Esophagus squamous epithelium (tissue), 5 donors: ENCODE results near the gene RSBN1. TPM values are rescaled to one million over a fixed set of nuclear protein-coding genes. Genes with fewer than 3 reads are reported as not detected.

ENCODE experiments used
- DNase-seq: peaks from one replicate; lab custom pipeline; 2025; lab: John Stamatoyannopoulos, UW
- H3K27ac ChIP-seq, 4 donors: fragments of 200-600 bp; sonication (generic); one replicate each; pipeline ENCODE4 v1.5.1; 2016 to 2019; ENCODE audit warnings: mild to moderate bottlenecking in 1 of 4
- H3K27me3 ChIP-seq, 4 donors: fragments of 200-600 bp; sonication (generic); 1 replicate in 3 of 4; 2 replicates in 1 of 4; pipeline versions ENCODE4 v1.5.1 to v1.6.0; 2017 to 2021; ENCODE audit warnings: antibody characterized with exemption in 1 of 4
- H3K36me3 ChIP-seq, 3 donors: fragments of 200-600 bp; sonication (generic); one replicate each; pipeline ENCODE4 v1.5.1; 2016 to 2019
- H3K4me1 ChIP-seq, 3 donors: fragments of 200-600 bp; sonication (generic); one replicate each; pipeline ENCODE4 v1.5.1; 2017 to 2019
- H3K4me3 ChIP-seq, 4 donors: fragments of 200-600 bp; sonication (generic); 1 replicate in 3 of 4; 2 replicates in 1 of 4; pipeline ENCODE4 v1.5.1; 2016 to 2019; ENCODE audit warnings: mild to moderate bottlenecking in 2 of 4, moderate library complexity in 1 of 4
- H3K9me3 ChIP-seq, 3 donors: fragments of 200-600 bp; sonication (generic); one replicate each; pipeline ENCODE4 v1.5.1; 2016 to 2019
- POLR2A ChIP-seq, 4 donors: fragments of 450-650 bp; IDR thresholded peaks; one replicate each; pipeline ENCODE4 v1.6.1; 2017; ENCODE audit warnings: antibody characterized with exemption in 4 of 4, mild to moderate bottlenecking in 4 of 4, moderate library complexity in 3 of 4
- WGBS, 2 donors: methylation state at CpG; one replicate each; pipeline ENCODE4 v1.1.5; 2018; 5-methylcytosine and 5-hydroxymethylcytosine counted together
- intact Hi-C: fragments of 100-400 bp; cut with DNase I; formaldehyde crosslinking; loops from one replicate; pipeline ENCODE4 v1.15.0; 2022
- total RNA-seq, 4 donors: library from RNA; depleted of rRNA; stranded (reverse); fragments of >200 nt; gene quantifications; one replicate each; pipeline ENCODE4 v1.1.0, GENCODE V29; 2016
- TF ChIP-seq, protein P1 (sequence below), 6 experiments: fragments of 450-650 bp in 4 of 6; fragments of 200-600 bp in 2 of 6; sonication (generic) in 2 of 6; IDR thresholded peaks; one replicate each; pipeline ENCODE4 v1.5.1; 2016 to 2019; ENCODE audit warnings: antibody characterized with exemption in 6 of 6, mild to moderate bottlenecking in 4 of 6, moderate library complexity in 4 of 6
- donor health status: DM: yes; HTN: yes; CAD: no.

The RSBN1 gene
- total RNA-seq, 4 donors from 2014 or later = 8.0 to 18.7 (median 10.6) TPM

DNA sequence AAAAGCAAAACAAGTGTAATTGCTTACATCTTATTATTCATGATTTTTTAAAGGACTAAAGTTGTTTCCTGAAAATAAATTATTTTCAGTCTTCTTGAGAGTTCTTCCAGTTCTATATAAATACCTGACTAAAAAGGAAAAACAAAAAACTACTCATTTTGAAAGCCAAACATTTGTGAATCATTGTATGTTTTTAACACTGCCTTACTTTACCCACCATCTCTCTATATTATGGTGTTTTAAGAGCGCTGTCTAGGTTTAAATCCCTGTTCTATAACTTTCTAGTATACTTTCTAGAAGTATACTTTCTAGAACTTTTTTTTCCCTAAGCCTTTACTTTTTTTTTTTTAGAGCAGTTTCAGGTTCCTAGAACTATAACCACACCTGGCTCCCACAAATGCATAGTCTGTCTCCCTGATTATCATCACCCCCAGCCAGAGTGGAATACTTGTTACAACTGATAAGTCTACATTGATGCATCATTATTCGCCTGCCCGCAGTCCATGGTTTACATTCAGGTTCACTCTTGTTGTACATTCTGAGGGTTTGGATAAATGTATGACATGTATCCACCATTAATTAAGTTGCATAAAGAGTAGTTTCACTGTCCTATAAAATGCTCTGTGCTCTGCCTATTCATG lies 9.8 kb downstream of the RSBN1 start:
- H3K4me3 ChIP-seq = no peak overlapping the region
- H3K9me3 ChIP-seq = no peaks in the 10 kb centered on the region
- intact Hi-C loops = no loop called here
- H3K27me3 ChIP-seq = no peaks in the 10 kb centered on the region
- TF ChIP-seq, protein P1, sequence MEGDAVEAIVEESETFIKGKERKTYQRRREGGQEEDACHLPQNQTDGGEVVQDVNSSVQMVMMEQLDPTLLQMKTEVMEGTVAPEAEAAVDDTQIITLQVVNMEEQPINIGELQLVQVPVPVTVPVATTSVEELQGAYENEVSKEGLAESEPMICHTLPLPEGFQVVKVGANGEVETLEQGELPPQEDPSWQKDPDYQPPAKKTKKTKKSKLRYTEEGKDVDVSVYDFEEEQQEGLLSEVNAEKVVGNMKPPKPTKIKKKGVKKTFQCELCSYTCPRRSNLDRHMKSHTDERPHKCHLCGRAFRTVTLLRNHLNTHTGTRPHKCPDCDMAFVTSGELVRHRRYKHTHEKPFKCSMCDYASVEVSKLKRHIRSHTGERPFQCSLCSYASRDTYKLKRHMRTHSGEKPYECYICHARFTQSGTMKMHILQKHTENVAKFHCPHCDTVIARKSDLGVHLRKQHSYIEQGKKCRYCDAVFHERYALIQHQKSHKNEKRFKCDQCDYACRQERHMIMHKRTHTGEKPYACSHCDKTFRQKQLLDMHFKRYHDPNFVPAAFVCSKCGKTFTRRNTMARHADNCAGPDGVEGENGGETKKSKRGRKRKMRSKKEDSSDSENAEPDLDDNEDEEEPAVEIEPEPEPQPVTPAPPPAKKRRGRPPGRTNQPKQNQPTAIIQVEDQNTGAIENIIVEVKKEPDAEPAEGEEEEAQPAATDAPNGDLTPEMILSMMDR (IDR thresholded peaks at IDR 0.05) = no peak
- TF ChIP-seq POLR2A (IDR thresholded peaks at IDR 0.05) = no peak
- no peak overlapping the region for H3K27ac ChIP-seq
- peaks cover 0 to 5% (median 0%) of the 10 kb centered on the region in 3 donors for H3K36me3 ChIP-seq
- no peak for DNase-seq
- WGBS, 2 donors = 73 to 84% methylated on average over 3 of the region's 3 CpGs
- H3K4me1 ChIP-seq = peaks cover 2 to 77% (median 9%) of the 10 kb centered on the region in 3 donors

DNA sequence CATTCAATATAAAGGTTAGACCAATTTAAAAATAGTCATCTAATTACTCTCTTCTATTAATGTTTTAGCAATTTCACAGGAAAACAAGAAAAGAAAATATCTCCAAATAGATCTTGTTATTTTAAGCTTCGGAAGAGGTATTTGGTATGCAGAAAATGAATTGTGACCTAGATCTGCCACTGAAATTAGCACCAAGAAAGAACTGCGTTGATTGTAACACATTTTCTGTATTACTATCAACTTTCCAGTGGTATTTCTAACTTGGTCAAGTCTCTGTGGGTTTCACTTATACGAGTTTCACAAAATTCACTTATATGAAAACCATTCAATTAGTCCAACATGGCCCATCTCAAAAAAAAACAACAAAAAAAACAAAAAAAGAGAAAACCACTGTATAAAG lies 11.8 kb downstream of the RSBN1 start:
- no peak for DNase-seq
- intact Hi-C loops = no loop called here
- no peak for TF ChIP-seq POLR2A (IDR thresholded peaks at IDR 0.05)
- TF ChIP-seq, protein P1 (IDR thresholded peaks at IDR 0.05) = no peak
- Histone ChIP-seq H3K27ac (no peak overlapping the region), H3K4me3 (no peak overlapping the region), H3K4me1 (peaks cover 2 to 59% (median 3%) of the 10 kb centered on the region in 3 donors), H3K27me3 (no peaks in the 10 kb centered on the region), H3K36me3 (peaks cover 0 to 25% (median 0%) of the 10 kb centered on the region in 3 donors), H3K9me3 (no peaks in the 10 kb centered on the region)
- 71 to 84% methylated on average over 3 of the region's 3 CpGs for WGBS, 2 donors

DNA sequence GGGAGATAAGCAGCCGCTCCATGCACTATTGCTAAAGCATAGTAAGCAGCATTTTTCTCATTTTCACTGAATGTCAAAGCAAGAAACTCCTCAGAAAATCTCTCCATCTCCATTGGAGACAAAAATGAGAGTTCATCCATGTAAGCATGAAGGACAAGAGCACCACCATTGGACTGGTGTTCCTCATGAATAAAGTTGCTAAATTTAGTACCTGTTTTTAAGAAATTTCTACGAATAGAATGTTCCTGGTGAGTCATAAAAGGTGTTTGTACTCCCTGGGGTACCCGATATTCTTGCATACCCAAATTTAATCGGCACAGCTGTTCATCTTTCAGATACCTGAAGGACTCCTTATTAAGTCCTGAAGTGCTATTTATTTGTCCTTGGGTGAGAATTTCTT lies 14.8 kb downstream of the RSBN1 start:
- no peak for TF ChIP-seq POLR2A (IDR thresholded peaks at IDR 0.05)
- TF ChIP-seq, protein P1 (IDR thresholded peaks at IDR 0.05) = no peak
- WGBS, 2 donors = 78 to 82% methylated on average over 4 of the region's 4 CpGs
- no peaks in the 10 kb centered on the region for H3K27me3 ChIP-seq
- H3K4me3 ChIP-seq = no peak overlapping the region
- H3K36me3 ChIP-seq = peaks cover 0 to 54% (median 0%) of the 10 kb centered on the region in 3 donors
- intact Hi-C loops = no loop called here
- H3K27ac ChIP-seq = no peak overlapping the region
- DNase-seq = no peak
- H3K9me3 ChIP-seq = no peaks in the 10 kb centered on the region
- peaks cover 0 to 41% (median 0%) of the 10 kb centered on the region in 3 donors for H3K4me1 ChIP-seq

DNA sequence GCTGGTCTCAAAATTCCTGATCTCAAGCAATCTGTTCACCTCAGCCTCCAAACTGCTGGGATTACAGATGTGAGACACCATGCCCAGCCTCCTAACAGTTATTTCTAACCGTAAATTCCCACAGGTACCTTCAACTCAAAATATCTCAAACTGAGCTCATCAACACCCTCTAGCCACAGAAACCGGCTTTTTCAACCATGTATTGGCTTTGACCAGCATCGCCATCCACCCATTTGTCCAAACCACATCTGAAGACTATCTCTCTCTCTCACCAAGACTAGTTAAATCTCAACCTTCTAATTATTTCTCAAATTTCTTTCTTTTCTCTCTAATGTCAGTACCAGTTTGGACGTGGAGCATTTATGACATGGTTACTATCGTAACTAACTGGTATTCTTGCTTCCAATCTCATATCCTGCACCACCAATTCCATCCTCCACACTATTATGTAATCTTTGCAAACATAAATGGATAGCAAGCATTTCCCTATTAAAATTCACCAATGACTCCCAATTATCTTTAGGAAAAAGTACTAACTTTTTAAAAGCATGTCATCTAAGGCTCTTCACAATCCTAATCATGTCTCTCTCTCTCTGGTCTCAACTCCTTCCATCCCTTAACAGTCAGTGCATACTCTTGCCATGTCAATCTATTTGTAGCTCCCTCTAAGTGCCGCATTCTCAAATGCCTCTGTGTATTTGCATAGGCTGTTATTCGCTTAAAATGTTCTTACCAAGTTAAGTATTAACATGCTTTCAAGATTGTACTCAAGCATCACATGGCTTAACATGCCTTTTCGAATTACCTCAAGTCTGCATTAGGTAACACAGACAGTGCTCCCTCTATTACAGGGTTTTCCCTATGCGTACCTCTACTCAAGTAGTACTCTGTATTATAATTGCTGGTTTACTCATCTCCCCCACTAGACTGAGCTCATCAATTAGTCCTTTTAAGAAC lies 18.1 kb downstream of the RSBN1 start:
- peaks cover 0 to 17% (median 0%) of the 10 kb centered on the region in 3 donors for H3K4me1 ChIP-seq
- intact Hi-C loops = no loop called here
- no peak for TF ChIP-seq POLR2A (IDR thresholded peaks at IDR 0.05)
- TF ChIP-seq, protein P1 (IDR thresholded peaks at IDR 0.05) = no peak
- no peaks in the 10 kb centered on the region for H3K27me3 ChIP-seq
- no peak for DNase-seq
- no peak overlapping the region for H3K4me3 ChIP-seq
- peaks cover 0 to 68% (median 0%) of the 10 kb centered on the region in 3 donors for H3K36me3 ChIP-seq
- 94 to 97% methylated on average over 9 of the region's 9 CpGs for WGBS, 2 donors
- no peak overlapping the region for H3K27ac ChIP-seq
- no peaks in the 10 kb centered on the region for H3K9me3 ChIP-seq

DNA sequence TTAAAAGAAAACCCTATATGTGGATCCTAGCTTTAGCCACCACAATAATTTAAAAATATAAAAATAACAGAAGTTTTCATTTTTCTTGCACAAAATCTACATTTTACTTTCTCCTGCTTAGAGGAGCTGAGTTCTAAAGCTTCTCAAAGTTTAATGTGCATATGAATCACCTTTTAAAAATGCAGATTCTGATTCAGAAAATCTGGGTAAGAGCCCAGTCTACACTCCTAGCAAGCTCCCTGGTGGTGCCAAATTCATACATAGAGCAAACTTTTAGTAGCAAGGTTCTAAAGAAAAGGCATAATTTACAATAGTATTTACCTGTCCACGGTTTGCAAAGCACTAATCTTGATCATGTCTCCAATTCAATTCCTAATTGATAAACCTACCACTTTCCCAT lies 19.3 kb downstream of the RSBN1 start:
- DNase-seq = no peak
- Histone ChIP-seq H3K9me3 (no peaks in the 10 kb centered on the region), H3K36me3 (peaks cover 0 to 73% (median 0%) of the 10 kb centered on the region in 3 donors), H3K27me3 (no peaks in the 10 kb centered on the region), H3K4me1 (peaks cover 0 to 13% (median 0%) of the 10 kb centered on the region in 3 donors), H3K4me3 (no peak overlapping the region), H3K27ac (no peak overlapping the region)
- TF ChIP-seq, protein P1 (IDR thresholded peaks at IDR 0.05) = no peak
- no peak for TF ChIP-seq POLR2A (IDR thresholded peaks at IDR 0.05)
- intact Hi-C loops = no loop called here
- 26 to 81% methylated on average over 1 of the region's 1 CpG for whole genome bisulfite sequencing, 2 donors
